HCT116 (cell line): ENCODE results near the gene PNPO. TPM values are rescaled to one million over a fixed set of nuclear protein-coding genes. Genes with fewer than 3 reads are reported as not detected.
A peak's percentile ranks its signal among the peaks of the same experiment; 100 is the strongest.

Source experiments
- ATAC-seq: fragments of 200-7000 bp; cut with Tn5 transposase; 2 replicates; pipeline ENCODE4 v1.9.1; 2020; ENCODE audit warnings: mild to moderate bottlenecking, moderate library complexity
- BruUV-seq: library from RNA; stranded (reverse); fragments of 400-500 nt; replicated peaks from 2 replicates; lab custom pipeline; 2021; lab: Mats Ljungman, UMichigan
- CTCF ChIA-PET: fragments of 300-600 bp; sonication (Branson Sonifier 250); formaldehyde crosslinking; loops from one replicate; lab custom pipeline; 2021; ENCODE audit warnings: antibody characterized with exemption; lab: Charles Lee
- POLR2A ChIA-PET: fragments of 300-600, 350-600 bp; sonication (Branson Sonifier 250); formaldehyde crosslinking; loops from one replicate; lab custom pipeline; 2021; ENCODE audit warnings: antibody characterized with exemption; lab: Charles Lee
- RAD21 ChIA-PET, 2 experiments: fragments of 300-600 bp; sonication (Branson Sonifier 250); formaldehyde crosslinking; loops; one replicate each; lab custom pipeline; 2023; ENCODE audit warnings: low total read pairs in 2 of 2; ENCODE audit not compliant: uncharacterized antibody in 2 of 2, unreplicated experiment in 2 of 2, low non-redundant PET in 1 of 2; lab: Charles Lee
- DNase-seq: peaks from one replicate; pipeline ENCODE4 v3.0.0-alpha.2; 2010; ENCODE audit warnings: low read depth, low spot score
- H2AFZ ChIP-seq: fragments of 200-600 bp; shearing (Covaris generic), sonication (generic); 2 replicates; pipeline ENCODE4 v1.6.1; 2017; ENCODE audit warnings: low read depth, mixed run types, mixed read lengths, antibody characterized with exemption, low read length; ENCODE audit not compliant: poor library complexity, severe bottlenecking
- H3K27ac ChIP-seq: 2 replicates; pipeline ENCODE4 v1.5.1; 2012; ENCODE audit warnings: low read depth, low read length
- H3K27me3 ChIP-seq: fragments of 200-600 bp; sonication (generic); 2 replicates; pipeline ENCODE4 v1.6.1; 2016; ENCODE audit warnings: mixed run types, low read length, mixed read lengths; ENCODE audit not compliant: insufficient read depth
- H3K36me3 ChIP-seq, 2 experiments: fragments of 200-500 bp in 1 of 2; fragments of 200-600 bp in 1 of 2; sonication (Bioruptor generic) in 1 of 2; sonication (generic) in 1 of 2; 2 replicates each; pipeline versions ENCODE4 v1.5.1 to v1.6.1; 2014 to 2016; ENCODE audit warnings: low read length in 2 of 2, inconsistent platforms in 1 of 2, mixed read lengths in 1 of 2, mixed run types in 1 of 2; ENCODE audit not compliant: insufficient read depth in 2 of 2, control insufficient read depth in 1 of 2
- H3K4me1 ChIP-seq, 2 experiments: fragments of 200-600 bp in 1 of 2; sonication (generic) in 1 of 2; 2 replicates each; pipeline versions ENCODE4 v1.5.1 to v1.6.1; 2012 to 2017; ENCODE audit warnings: low read length in 2 of 2, inconsistent platforms in 1 of 2, mild to moderate bottlenecking in 1 of 2, mixed read lengths in 1 of 2, mixed run types in 1 of 2, moderate library complexity in 1 of 2; ENCODE audit not compliant: insufficient read depth in 2 of 2, control insufficient read depth in 1 of 2
- H3K4me2 ChIP-seq: fragments of 200-600 bp; sonication (generic); 2 replicates; pipeline ENCODE4 v1.6.1; 2017; ENCODE audit warnings: mixed run types, low read length, mixed read lengths
- H3K4me3 ChIP-seq, 2 experiments: fragments of 200-600 bp in 1 of 2; sonication (generic) in 1 of 2; replicated peaks in 1 of 2; 2 replicates each; pipeline ENCODE4 v1.5.1; 2011 to 2016; ENCODE audit warnings: low read length in 2 of 2, control low read depth in 1 of 2, low read depth in 1 of 2, mild to moderate bottlenecking in 1 of 2, mixed read lengths in 1 of 2, mixed run types in 1 of 2
- H3K79me2 ChIP-seq: fragments of 200-600 bp; sonication (generic); 2 replicates; pipeline ENCODE4 v1.6.1; 2017; ENCODE audit warnings: mild to moderate bottlenecking, mixed run types, low read length, moderate library complexity, mixed read lengths; ENCODE audit not compliant: insufficient read depth
- H3K9ac ChIP-seq: fragments of 200-600 bp; sonication (generic); 2 replicates; pipeline ENCODE4 v1.6.1; 2016; ENCODE audit warnings: low read length, mixed read lengths
- H3K9me2 ChIP-seq: fragments of 200-600 bp; sonication (generic), shearing (Covaris generic); 2 replicates; pipeline ENCODE4 v1.6.1; 2017; ENCODE audit warnings: mixed run types, mild to moderate bottlenecking, moderate library complexity; ENCODE audit not compliant: insufficient read depth
- H3K9me3 ChIP-seq, 2 experiments: fragments of 200-500 bp in 1 of 2; fragments of 200-600 bp in 1 of 2; sonication (Bioruptor generic) in 1 of 2; sonication (generic) in 1 of 2; 2 replicates each; pipeline ENCODE4 v1.6.1; 2014 to 2017; ENCODE audit warnings: low read length in 2 of 2, mixed read lengths in 2 of 2, inconsistent platforms in 1 of 2, low read depth in 1 of 2, mild to moderate bottlenecking in 1 of 2, mixed run types in 1 of 2, moderate library complexity in 1 of 2; ENCODE audit not compliant: control insufficient read depth in 1 of 2, insufficient read depth in 1 of 2
- H4K20me1 ChIP-seq: fragments of 200-600 bp; sonication (generic), shearing (Covaris generic); 2 replicates; pipeline ENCODE4 v1.6.1; 2017; ENCODE audit warnings: mixed run types, mild to moderate bottlenecking, moderate library complexity; ENCODE audit not compliant: insufficient read depth
- EZH2 ChIP-seq: fragments of 200-600 bp; sonication (generic); IDR thresholded peaks from 2 replicates; pipeline ENCODE4 v1.6.1; 2017; ENCODE audit warnings: antibody characterized with exemption, mixed run types
- TCF7L2 ChIP-seq: IDR thresholded peaks from 2 replicates; pipeline ENCODE4 v1.7.0; 2011; ENCODE audit warnings: borderline replicate concordance, inconsistent platforms; ENCODE audit not compliant: insufficient read depth, insufficient read length; ENCODE audit errors: extremely low read depth
- YY1 ChIP-seq: IDR thresholded peaks from 2 replicates; pipeline ENCODE4 v1.6.1; 2011; ENCODE audit warnings: low read length, low read depth, moderate library complexity, mild to moderate bottlenecking; ENCODE audit not compliant: insufficient replicate concordance; ENCODE audit errors: extremely low read depth
- ZFX ChIP-seq: fragments of 450-650 bp; IDR thresholded peaks from 2 replicates; pipeline ENCODE4 v1.6.1; 2017
- ZNF274 ChIP-seq: fragments of 200-500 bp; sonication (Bioruptor generic); IDR thresholded peaks from 2 replicates; pipeline ENCODE4 v1.6.1; 2014; ENCODE audit warnings: mild to moderate bottlenecking, low read depth, low read length, inconsistent platforms
- intact Hi-C: fragments of 100-400 bp; cut with micrococcal nuclease; formaldehyde crosslinking; loops from 2 replicates; pipeline ENCODE4 v1.10.0; 2022
- total RNA-seq: library from RNA; stranded (reverse); gene quantifications from one replicate; pipeline ENCODE4 v1.2.1, GENCODE V29; 2021; ENCODE audit not compliant: unreplicated experiment
- TF ChIP-seq, protein P1 (sequence below): IDR thresholded peaks from 2 replicates; pipeline ENCODE4 v1.6.1; 2012; ENCODE audit warnings: low read depth

Gene PNPO
- total RNA-seq, 1 experiment from 2014 or later: 74.9 TPM

DNA sequence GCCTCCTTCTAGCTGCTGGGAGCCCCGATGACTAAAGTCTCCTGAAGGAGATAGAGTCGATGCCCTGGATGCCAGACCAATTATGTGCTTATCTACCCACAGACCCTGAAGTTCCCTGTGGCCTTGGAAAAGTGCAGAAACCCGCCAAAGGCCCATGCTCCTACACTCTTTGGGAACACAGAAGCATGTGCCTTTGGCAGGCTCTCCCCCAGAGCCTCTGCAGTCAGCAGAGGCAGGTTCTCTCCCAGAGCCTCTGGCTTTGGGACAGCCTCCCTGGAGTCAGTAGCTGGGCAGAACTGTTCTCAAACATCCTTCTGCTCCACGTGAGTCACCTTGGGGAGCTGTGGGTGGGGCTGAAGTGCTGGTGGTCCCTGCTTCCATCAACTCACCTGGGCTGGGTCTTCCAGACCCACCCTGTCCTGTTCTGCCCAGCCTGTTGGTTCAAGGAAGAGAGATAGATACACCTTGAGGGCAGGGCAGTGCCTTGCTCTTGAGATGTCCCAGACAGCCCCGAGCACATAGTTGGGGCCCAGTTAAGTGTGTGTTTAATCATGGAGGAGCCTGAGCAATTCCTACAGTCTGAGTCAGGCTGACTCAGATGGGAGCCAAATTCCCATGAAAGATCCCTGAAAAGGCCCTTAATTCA, 26.4 kb downstream of the PNPO start (continued):
- TF ChIP-seq, protein P1, sequence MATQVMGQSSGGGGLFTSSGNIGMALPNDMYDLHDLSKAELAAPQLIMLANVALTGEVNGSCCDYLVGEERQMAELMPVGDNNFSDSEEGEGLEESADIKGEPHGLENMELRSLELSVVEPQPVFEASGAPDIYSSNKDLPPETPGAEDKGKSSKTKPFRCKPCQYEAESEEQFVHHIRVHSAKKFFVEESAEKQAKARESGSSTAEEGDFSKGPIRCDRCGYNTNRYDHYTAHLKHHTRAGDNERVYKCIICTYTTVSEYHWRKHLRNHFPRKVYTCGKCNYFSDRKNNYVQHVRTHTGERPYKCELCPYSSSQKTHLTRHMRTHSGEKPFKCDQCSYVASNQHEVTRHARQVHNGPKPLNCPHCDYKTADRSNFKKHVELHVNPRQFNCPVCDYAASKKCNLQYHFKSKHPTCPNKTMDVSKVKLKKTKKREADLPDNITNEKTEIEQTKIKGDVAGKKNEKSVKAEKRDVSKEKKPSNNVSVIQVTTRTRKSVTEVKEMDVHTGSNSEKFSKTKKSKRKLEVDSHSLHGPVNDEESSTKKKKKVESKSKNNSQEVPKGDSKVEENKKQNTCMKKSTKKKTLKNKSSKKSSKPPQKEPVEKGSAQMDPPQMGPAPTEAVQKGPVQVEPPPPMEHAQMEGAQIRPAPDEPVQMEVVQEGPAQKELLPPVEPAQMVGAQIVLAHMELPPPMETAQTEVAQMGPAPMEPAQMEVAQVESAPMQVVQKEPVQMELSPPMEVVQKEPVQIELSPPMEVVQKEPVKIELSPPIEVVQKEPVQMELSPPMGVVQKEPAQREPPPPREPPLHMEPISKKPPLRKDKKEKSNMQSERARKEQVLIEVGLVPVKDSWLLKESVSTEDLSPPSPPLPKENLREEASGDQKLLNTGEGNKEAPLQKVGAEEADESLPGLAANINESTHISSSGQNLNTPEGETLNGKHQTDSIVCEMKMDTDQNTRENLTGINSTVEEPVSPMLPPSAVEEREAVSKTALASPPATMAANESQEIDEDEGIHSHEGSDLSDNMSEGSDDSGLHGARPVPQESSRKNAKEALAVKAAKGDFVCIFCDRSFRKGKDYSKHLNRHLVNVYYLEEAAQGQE: no peak
- TF ChIP-seq YY1: peak; percentile 35

DNA sequence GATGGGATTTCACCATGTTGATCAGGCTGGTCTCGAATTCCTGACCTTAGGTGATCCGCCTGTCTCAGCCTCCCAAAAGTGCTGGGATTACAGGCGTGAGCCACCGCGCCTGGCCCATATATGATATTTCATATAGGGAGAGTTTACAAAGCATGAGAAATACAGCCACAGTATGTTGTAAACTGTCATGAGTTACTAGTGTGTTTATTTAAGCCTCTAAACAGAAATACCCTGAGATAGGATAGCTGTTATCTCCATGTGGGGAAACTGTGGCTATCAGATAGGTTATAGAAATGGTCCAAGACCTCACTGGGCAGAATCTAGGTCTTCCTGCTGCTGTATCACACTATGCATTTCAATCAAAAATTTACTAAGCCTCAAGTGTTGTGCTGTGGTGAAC, 27.5 kb downstream of the PNPO start:
- RAD21 ChIA-PET: no interaction called here
- H3K9ac ChIP-seq: no peak overlapping the region
- TF ChIP-seq EZH2: no peak
- TF ChIP-seq TCF7L2: no peak
- TF ChIP-seq ZFX: no peak
- TF ChIP-seq ZNF274: no peak
- TF ChIP-seq, all 23 proteins: peak for 0
- Histone ChIP-seq H3K9me3 (no peaks in the 10 kb centered on the region), H3K4me1 (peaks cover 19 to 51% of the 10 kb centered on the region in 2 experiments), H3K4me2 (no peak overlapping the region), H3K36me3 (peaks cover 2 to 3% of the 10 kb centered on the region in 2 experiments; a peak in 3 of 4 replicates), H3K79me2 (peaks cover 20% of the 10 kb centered on the region), H3K27ac (no peak overlapping the region), H4K20me1 (no peaks in the 10 kb centered on the region), H3K4me3 (no peak overlapping the region), H3K9me2 (no peaks in the 10 kb centered on the region), H2AFZ (no peak overlapping the region), H3K27me3 (no peaks in the 10 kb centered on the region)
- intact Hi-C loops: no loop called here
- ATAC-seq: no peak
- no peak for DNase-seq
- ChIA-PET CTCF (interaction anchor here (1.0 to 4.0 kb wide), 5 partner anchors 22 to 128 kb away, joined by 3 to 42 read pairs (median 19); partner anchors contain the start of gene SCRN2), POLR2A (interaction anchor here (1.2 to 2.5 kb wide), 3 partner anchors 27 to 73 kb away, joined by 3 to 8 read pairs (median 6); partner anchors contain the start of genes PNPO and SP2)
- no TSS peak for BruUV-seq
